ENCODE results near the gene RPS8.

The RPS8 gene

DNA sequence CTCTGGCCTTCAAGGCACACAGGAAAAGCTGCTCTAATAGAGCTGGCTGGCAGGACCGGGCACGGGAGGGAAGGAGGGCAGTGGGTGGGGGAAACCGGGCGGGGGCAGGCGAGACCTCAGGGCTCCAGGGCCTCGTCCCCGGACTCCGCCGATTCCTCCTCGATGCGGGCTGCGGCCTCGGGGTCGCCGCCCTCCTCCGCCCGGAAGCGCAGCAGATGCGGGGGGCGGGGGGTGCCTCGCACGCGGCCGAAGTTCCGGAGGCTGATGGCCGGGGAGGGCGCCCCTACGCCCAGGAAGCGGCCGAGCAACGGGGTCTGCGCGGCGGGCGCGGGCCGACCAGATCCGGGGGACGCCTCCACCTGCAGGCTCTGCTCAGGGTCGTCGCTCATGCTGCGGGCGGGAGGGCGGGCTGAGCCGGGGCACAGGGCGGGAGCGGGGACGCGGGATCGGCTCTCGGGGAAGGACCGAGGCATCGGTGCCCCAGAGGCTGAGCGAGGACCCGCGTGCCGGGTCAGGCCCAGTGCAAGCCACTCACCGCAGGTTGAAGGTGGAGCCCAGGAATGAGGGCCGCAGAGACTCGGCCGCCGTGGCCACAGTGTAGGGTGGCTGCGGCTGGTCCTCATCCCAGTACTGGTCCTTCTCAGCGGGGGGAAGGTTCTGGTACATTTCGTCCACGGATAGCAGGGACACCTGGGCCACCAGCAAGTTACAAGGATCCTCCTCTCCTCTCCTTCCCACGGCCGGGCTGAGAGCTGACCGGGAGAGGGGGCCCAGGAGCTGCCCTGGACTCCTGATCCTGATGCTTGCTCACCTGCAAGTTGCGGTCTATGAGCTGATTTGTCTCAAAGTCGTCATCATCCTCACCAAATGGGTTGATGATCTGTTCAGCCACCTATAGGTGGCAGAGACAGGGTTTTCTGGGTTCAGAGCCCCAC, 9.0 kb downstream of the RPS8 start:
- H3K4me3 ChIP-seq (ENCODE audit: low read depth, low read length), result no peak overlapping the region
- TF ChIP-seq, protein P1, sequence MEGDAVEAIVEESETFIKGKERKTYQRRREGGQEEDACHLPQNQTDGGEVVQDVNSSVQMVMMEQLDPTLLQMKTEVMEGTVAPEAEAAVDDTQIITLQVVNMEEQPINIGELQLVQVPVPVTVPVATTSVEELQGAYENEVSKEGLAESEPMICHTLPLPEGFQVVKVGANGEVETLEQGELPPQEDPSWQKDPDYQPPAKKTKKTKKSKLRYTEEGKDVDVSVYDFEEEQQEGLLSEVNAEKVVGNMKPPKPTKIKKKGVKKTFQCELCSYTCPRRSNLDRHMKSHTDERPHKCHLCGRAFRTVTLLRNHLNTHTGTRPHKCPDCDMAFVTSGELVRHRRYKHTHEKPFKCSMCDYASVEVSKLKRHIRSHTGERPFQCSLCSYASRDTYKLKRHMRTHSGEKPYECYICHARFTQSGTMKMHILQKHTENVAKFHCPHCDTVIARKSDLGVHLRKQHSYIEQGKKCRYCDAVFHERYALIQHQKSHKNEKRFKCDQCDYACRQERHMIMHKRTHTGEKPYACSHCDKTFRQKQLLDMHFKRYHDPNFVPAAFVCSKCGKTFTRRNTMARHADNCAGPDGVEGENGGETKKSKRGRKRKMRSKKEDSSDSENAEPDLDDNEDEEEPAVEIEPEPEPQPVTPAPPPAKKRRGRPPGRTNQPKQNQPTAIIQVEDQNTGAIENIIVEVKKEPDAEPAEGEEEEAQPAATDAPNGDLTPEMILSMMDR (IDR thresholded peaks at IDR 0.05; ENCODE audit: low read depth, low read length), result no peak

DNA sequence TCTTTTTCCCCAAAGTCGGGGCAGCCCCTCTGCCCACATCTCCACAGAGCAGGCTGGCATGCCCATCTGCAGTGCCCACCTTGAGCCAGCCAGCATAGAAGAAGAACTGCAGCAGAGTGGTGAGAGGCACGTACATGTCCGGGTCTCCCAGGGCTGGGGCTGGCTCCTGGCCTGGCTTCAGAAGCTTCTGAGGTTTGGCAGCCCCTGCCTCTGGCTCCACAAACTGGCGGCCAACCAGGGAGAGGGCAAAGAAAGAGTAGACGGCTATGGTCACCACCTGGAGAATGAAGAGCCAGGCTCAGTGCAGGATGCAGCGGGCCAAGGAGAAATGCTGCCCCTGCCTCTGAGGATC, 9.7 kb downstream of the RPS8 start:
- TF ChIP-seq, protein P1 (IDR thresholded peaks at IDR 0.05; ENCODE audit: low read depth, low read length), result no peak
- no peak overlapping the region for H3K4me3 ChIP-seq (ENCODE audit: low read depth, low read length)

DNA sequence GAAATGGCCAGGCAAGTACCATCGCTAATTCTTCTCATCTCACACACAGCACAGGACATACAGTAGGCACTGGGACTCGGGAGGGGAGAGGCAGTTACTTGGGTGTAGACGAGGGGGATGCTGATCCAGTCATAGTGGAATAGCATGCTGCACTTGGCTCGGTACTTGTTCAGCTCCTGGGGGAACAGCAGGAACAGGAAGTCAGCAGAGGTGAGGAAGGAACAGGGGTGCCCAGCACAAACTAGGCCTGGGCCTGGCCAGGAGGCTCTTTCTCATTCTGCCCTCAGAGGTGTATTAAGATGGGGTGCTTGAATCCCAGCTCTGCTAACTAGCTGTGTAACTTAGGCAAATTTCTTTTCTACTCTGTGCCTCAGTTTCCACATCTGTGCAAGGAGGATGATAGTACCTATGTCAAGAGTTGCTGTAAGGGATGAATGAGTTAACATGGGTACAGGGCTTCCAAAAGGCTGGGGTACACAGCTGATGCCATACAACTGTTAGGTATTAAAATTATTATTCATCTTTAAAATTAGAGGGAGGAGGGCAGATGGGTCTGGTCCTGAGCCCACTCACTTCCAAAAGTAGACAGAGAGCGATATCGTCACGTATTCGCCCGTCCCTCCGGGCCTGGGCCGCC, 10.3 kb downstream of the RPS8 start:
- TF ChIP-seq, protein P1 (IDR thresholded peaks at IDR 0.05; ENCODE audit: low read depth, low read length), result no peak
- peak overlapping the region; percentile 49 for H3K4me3 ChIP-seq (ENCODE audit: low read depth, low read length)

- H3K4me3 ChIP-seq (ENCODE audit: low read depth, low read length), result peak overlapping the region; percentile 49
- TF ChIP-seq, protein P1 (IDR thresholded peaks at IDR 0.05; ENCODE audit: low read depth, low read length), result peak; percentile 100
Measured at GRCh38 chr1:44786138-44786840, 10.9 kb downstream of the RPS8 start.

DNA sequence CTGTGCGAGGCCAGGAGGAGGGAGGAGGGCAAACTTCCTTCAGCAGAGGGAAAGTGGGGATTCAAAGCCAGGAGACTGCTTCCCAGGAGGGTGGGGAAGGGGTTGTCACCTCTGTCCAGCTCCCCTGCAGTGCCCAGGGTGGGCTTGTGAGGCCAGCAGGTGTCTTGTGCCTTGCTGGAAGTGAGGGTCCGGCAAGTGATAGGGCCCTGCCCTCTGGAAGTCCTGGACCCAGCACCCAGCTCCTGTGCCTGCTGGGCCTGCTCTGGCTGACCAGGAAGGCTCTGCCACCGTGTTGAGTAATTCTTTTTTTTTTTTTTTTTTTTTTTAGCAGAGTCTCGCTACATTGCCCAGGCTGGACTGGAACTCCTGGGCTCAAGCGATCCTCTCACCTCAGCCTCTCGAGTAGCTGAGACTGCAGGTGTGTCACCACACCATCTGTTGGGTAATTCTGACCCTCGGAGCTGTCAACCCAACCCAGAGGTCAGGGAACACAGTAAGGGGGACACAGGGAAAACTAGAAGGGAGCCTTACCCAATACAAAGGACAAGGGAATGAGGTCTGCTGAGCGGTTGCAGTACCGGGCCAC, 11.6 kb downstream of the RPS8 start:
- TF ChIP-seq, protein P1 (IDR thresholded peaks at IDR 0.05; ENCODE audit: low read depth, low read length), result no peak
- no peak overlapping the region for H3K4me3 ChIP-seq (ENCODE audit: low read depth, low read length)

DNA sequence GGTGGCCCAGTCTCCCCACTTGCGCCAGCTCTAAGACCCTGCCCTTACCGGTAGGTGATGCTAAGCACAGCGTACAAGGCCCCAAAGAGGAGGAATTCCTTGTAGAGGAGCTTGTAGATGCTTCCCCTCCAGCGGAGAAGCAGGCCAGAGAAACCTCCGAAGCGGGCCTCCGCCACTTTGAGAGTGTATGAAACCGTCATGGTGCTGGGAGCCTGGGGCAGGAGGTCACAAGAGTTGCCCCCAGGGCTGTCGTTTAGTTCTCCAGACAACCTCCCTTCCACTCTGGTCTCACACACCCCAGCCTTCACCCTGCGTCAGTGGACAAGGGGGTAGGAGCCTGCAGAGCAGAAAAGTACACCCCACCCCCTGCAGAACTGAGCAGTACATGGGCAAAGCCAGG, 12.2 kb downstream of the RPS8 start:
- TF ChIP-seq, protein P1 (IDR thresholded peaks at IDR 0.05; ENCODE audit: low read depth, low read length), result no peak
- no peak overlapping the region for H3K4me3 ChIP-seq (ENCODE audit: low read depth, low read length)

Measured in WI38 (cell line).